Progenitor cell of endocrine pancreas (in vitro differentiated cells): Measurements from ENCODE around the gene JSRP1. TPM values are rescaled to one million over a fixed set of nuclear protein-coding genes. Genes with fewer than 3 reads are reported as not detected.

ENCODE experiments used
- DNase-seq: peaks from one replicate; pipeline ENCODE4 v3.0.0; 2021; ENCODE audit warnings: low spot score; ENCODE audit not compliant: unreplicated experiment
- H3K27ac Mint-ChIP-seq: 2 replicates; pipeline ENCODE4 v1.8.0; 2021; ENCODE audit warnings: mild to moderate bottlenecking, moderate library complexity, mixed read lengths
- H3K27me3 Mint-ChIP-seq: 2 replicates; pipeline ENCODE4 v1.8.0; 2021; ENCODE audit warnings: mixed read lengths
- H3K36me3 Mint-ChIP-seq: 2 replicates; pipeline ENCODE4 v1.8.0; 2022; ENCODE audit warnings: mixed read lengths; ENCODE audit not compliant: insufficient read depth
- H3K4me1 Mint-ChIP-seq: 2 replicates; pipeline ENCODE4 v1.8.0; 2021; ENCODE audit warnings: low read depth, mixed read lengths
- H3K4me3 Mint-ChIP-seq: 2 replicates; pipeline ENCODE4 v1.8.0; 2021; ENCODE audit warnings: low read depth, mild to moderate bottlenecking, moderate library complexity, mixed read lengths
- H3K9me3 Mint-ChIP-seq: 2 replicates; pipeline ENCODE4 v1.8.0; 2021; ENCODE audit warnings: low read depth, mixed read lengths
- total RNA-seq: library from RNA; stranded (reverse); gene quantifications from 2 replicates; pipeline ENCODE4 v1.2.1, GENCODE V29; 2021
- TF ChIP-seq, protein P1 (sequence below): fragments of 200-600 bp; sonication (generic); IDR thresholded peaks from one replicate; pipeline ENCODE4 v1.5.0; 2021; ENCODE audit warnings: antibody characterized with exemption, mild to moderate bottlenecking; ENCODE audit not compliant: unreplicated experiment

The JSRP1 gene
- total RNA-seq, 1 donor from 2014 or later, result 1.6 TPM

DNA sequence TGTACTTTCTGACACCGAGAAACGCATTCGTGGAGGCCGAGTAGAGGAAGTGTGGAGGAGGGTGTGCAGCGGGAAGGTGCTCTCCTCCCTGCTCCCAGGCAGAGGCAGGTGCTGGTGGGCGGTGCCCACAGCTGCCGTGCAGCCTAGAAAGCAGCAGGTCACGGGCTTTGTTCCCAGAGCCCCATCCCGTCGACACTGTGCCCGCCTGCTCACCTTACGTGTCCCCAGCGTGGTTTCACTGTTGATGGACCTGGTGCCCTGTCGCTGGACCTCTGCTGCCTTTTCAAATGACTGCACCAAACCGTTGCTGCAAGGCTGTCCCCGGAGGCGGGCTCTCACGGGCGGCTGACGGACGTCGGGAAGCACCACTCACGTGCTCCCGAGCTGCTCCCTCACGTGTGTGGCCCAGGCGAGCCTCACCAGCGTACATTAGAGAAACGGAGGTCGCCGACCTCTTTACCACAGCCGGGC is 40.9 kb downstream of the JSRP1 start:
- H3K9me3 Mint-ChIP-seq, result no peaks in the 10 kb centered on the region
- DNase-seq, result no peak
- no peaks in the 10 kb centered on the region for H3K27me3 Mint-ChIP-seq
- peak overlapping the region; percentile 56 for H3K27ac Mint-ChIP-seq
- H3K4me1 Mint-ChIP-seq, result no peaks in the 10 kb centered on the region
- TF ChIP-seq, protein P1, sequence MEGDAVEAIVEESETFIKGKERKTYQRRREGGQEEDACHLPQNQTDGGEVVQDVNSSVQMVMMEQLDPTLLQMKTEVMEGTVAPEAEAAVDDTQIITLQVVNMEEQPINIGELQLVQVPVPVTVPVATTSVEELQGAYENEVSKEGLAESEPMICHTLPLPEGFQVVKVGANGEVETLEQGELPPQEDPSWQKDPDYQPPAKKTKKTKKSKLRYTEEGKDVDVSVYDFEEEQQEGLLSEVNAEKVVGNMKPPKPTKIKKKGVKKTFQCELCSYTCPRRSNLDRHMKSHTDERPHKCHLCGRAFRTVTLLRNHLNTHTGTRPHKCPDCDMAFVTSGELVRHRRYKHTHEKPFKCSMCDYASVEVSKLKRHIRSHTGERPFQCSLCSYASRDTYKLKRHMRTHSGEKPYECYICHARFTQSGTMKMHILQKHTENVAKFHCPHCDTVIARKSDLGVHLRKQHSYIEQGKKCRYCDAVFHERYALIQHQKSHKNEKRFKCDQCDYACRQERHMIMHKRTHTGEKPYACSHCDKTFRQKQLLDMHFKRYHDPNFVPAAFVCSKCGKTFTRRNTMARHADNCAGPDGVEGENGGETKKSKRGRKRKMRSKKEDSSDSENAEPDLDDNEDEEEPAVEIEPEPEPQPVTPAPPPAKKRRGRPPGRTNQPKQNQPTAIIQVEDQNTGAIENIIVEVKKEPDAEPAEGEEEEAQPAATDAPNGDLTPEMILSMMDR, result no peak
- H3K4me3 Mint-ChIP-seq, result no peak overlapping the region
- H3K36me3 Mint-ChIP-seq, result peaks cover 12% of the 10 kb centered on the region

DNA sequence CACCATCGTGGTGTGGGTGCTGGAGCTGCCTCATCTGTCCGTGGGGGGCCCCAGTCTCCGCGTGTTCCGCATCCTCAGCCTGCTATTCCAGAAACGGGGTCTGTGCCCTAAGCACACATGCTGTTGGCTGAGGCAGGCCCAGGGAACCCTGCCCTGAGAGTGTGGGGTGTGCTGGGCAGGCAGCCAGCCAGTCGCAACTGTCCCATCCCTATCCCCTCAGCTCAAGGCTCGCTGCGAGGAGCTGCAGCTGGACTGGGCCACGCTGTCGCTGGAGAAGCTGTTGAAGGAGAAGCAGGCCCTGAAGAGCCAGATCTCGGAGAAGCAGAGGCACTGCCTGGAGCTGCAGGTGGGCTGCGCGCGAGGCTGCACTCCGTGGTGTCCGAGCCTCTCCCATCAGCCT is 42.0 kb downstream of the JSRP1 start:
- peaks cover 12% of the 10 kb centered on the region for H3K36me3 Mint-ChIP-seq
- no peaks in the 10 kb centered on the region for H3K27me3 Mint-ChIP-seq

DNA sequence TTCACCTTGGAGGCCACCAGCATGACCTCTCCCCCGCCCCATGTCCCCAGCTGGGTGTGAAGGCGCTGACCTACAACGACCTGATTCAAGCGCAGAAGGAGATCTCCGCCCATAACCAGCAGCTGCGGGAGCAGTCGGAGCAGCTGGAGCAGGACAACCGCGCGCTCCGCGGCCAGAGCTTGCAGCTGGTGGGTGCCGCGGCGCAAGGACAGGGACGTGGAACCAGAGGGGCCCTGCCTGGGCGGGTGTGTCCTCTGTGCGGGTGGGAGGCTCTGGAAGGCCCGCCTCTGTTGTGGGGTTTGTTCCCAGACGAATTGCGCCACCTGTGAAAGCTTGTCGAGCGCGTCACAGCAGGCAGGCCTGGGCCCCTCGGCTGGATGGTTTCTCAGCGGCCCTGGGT is 42.4 kb downstream of the JSRP1 start:
- DNase-seq, result no peak
- Mint-ChIP-seq H3K4me3 (no peak overlapping the region), H3K4me1 (no peaks in the 10 kb centered on the region), H3K9me3 (no peaks in the 10 kb centered on the region), H3K27ac (no peak overlapping the region), H3K36me3 (peaks cover 12% of the 10 kb centered on the region), H3K27me3 (no peaks in the 10 kb centered on the region)
- TF ChIP-seq, protein P1, result no peak

More for the DNA sequence above, 42.0 kb downstream of the JSRP1 start:
- no peak for DNase-seq
- no peak overlapping the region for H3K4me3 Mint-ChIP-seq
- TF ChIP-seq, protein P1, result no peak
- H3K27ac Mint-ChIP-seq, result no peak overlapping the region
- no peaks in the 10 kb centered on the region for H3K9me3 Mint-ChIP-seq
- no peaks in the 10 kb centered on the region for H3K4me1 Mint-ChIP-seq

DNA sequence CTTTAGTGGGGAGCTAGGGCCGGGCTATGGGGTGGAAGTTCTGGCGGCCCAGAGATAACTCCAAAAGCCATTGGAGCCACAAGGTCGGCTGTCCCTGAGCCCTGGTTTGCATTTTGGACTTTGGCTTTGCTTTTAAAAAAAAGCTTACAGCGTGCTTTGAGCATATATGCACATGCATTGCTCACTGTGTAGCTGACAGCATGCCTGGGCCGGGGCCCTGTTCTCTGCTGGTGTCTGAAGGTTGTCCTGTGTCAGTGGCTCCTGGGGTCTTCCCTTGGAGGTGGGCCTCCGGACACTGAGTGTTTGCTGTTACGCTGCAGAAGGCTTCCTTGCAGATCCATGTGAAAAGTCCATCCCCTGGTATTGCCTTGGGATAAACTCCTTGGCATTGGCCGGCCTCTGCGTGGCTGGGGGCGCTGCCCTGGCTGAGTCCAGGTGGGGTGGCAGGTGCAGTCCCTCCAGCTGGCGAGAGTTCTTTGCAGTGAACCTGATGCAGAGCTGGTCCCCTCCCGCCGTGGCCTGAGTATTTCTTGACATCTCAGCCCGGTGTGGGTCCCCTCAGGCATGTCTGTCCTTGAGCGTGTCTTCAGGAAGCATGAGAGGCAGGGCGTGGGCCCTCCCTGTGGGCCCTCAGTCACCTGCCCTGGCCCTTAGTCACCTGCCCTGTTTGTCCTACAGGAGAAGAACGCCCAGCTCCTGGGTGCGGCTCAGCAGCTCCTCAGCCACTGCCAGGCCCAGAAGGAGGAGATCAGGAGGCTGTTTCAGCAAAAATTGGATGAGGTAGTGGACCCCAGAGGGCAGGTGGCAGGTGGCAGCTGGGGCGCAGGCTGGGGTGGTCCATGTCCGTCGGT is 43.1 kb downstream of the JSRP1 start:
- Mint-ChIP-seq H3K4me3 (no peak overlapping the region), H3K27ac (no peak overlapping the region)
- TF ChIP-seq, protein P1, result no peak

DNA sequence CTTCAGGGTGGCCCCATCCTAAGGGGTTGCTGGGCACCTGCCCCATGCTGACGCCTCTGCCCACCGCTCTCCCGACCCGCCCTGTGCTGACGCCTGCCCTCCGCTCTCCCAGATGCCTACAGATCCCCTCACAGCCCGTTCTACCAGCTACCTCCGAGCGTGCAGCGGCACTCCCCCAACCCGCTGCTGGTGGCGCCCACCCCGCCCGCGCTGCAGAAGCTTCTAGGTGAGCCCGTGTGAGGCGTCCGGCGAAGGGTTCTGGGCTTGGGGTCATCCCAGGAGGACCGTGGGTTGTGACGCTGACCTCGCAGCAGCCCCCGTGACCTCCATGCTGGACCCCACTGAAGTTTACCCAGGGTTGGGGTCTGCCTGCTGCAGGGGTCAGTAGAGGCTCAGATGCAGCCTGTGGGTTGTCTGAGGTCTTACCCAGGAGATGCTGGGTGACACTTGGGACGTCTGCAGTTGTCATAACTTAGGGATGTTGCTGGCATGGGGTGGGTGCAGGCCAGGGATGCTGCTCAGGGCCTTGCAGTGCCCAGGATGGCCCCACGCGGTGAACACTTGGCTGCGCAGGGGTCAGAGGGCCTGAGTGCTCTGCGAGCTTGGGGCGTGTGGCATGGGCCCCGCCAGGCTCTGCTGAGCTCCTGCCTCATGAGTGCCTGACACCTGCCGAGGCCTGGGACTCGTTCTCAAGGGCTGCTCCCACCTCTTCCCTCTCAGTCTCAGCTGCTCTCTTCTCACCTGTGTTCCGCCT is 45.1 kb downstream of the JSRP1 start:
- H3K27ac Mint-ChIP-seq, result peak overlapping the region; percentile 62
- no peaks in the 10 kb centered on the region for H3K4me1 Mint-ChIP-seq
- DNase-seq, result no peak
- TF ChIP-seq, protein P1, result no peak
- no peaks in the 10 kb centered on the region for H3K27me3 Mint-ChIP-seq
- peaks cover 11% of the 10 kb centered on the region for H3K36me3 Mint-ChIP-seq
- H3K4me3 Mint-ChIP-seq, result no peak overlapping the region
- no peaks in the 10 kb centered on the region for H3K9me3 Mint-ChIP-seq

More for the DNA sequence above, 43.1 kb downstream of the JSRP1 start:
- Mint-ChIP-seq H3K4me1 (no peaks in the 10 kb centered on the region), H3K27me3 (no peaks in the 10 kb centered on the region), H3K9me3 (no peaks in the 10 kb centered on the region), H3K36me3 (peaks cover 12% of the 10 kb centered on the region)
- no peak for DNase-seq
